HG02623 (cell line): ENCODE measurements around the gene ERBIN.
A peak's percentile ranks its signal among the peaks of the same experiment; 100 is the strongest.
"Not testable (repeated sequence)": the region's sequence is repeated elsewhere in the genome, so short reads cannot be mapped to it uniquely, and the experiment has no call there.

Experiments
- ATAC-seq: cut with Tn5 transposase; IDR thresholded peaks from one replicate; pipeline ENCODE4 v1.9.1; 2021; ENCODE audit warnings: moderate library complexity; ENCODE audit not compliant: unreplicated experiment

Gene ERBIN

DNA sequence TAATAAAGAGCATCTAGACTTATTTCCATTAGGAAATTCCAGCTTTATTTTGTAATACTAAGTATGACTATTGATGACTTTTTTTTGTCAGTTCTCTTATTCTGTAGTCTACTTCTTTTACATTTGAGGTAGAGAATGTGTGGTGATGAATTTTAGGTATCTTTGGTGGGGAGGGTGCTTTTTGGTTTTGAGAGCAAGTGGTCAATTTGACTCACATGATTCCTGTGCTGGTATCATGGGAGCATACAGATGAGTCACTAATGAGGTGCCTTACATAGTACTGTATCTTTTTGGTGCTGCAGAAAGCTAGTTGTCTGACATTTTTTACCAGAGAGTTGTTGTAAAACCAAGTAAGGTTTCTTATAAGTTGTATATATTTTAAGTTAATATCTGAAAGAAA is 35.3 kb downstream of the ERBIN start:
- peak; percentile 93 for ATAC-seq

DNA sequence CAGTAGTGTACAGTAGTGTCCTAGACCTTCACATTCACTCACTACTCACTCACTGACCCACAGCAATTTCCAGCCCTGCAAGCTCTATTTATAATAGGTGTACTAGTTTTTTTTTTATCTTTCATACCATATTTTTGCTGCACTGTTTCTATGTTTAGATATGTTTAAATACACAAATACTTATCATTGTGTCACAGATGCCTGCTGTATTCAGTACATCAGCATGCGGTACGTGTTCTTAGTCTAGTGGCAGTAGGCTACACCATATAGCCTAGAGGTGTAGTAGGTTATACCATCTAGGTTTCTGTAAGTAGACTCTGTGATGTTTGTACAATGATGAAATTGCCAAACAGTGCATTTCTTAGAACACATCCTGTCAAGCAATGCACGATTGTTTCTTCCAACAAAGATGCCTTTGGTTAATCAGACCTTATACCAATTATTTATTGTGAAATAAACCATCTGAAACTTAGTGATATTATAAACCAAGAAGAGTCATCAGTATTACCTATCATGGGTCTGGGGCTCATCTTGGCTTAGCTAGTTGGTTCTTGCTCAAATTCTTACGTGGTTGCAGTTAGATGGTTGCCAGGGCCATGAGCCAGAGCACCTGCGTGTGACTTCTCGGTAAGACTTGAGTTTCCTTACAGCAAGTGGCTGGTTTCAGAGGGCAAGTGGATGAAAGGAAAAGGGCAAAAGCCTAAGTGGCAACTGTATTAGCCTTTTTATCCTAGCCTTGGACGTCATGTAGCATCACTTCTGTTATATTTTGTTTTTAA is 41.1 kb downstream of the ERBIN start:
- no peak for ATAC-seq

GRCh38 chr5:65969539-65970393 is 43.4 kb downstream of the ERBIN start:
- ATAC-seq: no peak

DNA sequence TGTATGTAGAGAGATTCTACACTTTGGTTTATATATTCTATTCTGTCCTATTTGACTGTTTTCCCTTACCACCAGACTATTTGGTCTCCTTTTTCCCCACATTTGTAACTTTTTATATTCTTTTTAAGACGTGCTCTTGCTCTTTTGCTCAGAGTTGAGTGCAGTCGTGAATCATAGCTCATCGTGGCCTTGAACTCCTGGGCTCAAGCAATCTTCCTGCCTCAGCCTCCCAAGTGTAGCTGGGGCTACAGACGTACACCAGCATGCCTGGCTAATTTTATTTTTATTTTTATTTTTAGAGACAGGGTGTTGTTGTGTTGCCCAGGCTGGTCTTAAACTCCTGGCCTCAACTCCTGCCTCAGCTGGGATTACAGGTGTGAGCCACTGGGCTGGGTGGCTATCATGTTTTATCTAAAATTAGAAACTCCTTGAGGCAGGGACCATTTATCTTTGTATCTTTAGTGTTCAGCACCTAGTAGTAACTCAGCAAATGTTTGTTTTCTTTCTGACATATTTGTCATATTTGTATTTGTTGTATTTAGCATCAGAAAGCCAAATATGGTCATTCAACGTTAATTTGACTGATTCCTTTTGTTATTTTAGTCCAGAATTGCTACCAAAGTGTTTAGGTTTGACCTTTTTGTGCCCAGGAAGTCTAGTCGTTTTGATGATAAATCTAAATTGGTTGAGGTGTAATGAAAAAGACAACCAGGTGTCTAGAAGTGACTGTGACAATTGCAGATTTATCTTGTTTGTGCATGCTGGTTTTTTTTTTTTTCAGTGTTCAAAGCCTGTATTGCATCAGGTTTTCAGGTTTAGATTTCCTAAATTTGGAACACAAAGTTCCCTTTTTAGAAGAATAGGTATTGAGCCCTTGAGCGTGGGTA is 44.3 kb downstream of the ERBIN start:
- no peak for ATAC-seq

- ATAC-seq: no peak
These were observed 45.3 kb downstream of the ERBIN start for GRCh38 chr5:65971643-65972042.

DNA sequence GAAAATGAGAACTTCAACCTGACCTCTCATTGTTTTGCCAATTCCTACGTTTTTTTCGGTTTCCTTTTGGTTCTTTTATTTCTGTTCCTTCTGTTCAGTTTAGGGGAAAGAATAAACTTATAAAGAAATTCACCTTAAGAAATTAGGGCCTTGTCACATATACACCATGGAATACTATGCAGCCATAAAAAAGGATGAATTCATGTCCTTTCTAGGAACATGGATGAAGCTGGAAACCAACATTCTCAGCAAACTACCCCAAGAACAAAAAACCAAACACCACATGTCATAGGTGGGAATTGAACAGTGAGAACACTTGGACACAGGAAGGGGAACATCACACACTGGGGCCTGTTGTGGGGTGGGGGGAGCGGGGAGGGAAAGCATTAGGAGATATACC is 46.5 kb downstream of the ERBIN start:
- ATAC-seq: not testable (repeated sequence)

DNA sequence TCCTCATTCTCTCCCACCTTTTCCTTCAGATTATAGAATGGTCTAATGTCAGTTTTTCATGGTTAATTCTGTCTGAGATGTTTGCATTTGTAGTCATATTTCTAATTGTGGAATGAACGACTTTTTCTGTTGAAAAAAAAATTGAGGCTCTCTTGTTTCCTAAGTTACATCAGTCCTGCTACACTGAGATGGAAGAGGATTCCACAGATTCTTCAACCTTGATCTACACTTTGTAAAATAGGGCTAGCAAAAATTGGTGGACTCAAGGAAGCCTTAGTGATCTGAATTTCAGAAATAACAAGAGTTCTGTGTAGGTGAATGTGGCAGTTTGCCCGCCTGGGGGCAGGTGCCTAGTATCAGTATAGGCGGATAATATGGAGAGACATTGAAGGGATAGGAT is 51.9 kb downstream of the ERBIN start:
- no peak for ATAC-seq

DNA sequence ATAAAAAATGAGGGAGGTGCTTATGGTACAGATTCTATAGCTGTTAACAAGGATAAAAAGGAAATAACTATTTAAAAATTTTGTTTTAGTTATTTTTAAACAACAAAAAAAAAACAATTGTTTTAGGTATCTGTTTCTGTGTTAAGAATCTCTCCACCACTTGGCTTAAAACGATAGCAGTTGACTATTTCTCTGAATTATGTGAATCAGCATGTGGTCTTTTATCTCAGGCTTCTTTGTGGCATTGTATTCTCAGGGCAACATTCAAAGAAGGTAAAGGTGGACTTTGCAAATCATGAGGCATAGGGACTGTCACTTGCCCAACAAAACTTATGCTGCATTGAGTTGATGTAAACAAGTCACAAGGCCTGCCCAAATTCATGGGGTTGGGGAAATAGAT is 55.2 kb downstream of the ERBIN start:
- no peak for ATAC-seq

- no peak for ATAC-seq
These were observed 55.7 kb downstream of the ERBIN start for GRCh38 chr5:65981969-65982619.

DNA sequence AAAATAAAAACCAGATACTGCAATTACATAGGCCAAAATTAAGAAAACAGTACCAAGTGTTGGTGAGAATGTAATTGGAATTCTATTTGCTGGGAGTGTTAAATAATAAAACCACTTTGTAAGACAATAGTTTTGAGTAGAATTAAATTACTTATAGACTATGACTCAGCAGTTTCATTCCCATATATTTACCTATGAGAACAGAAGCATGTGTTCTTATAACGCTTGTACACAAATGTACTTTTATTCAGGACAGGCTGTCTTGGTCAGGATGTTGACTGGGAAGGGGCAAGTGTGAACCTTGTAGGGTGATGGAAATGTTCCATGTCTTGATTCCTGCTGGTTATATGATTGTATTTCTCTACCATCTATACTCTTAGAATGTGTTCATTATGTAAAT is 56.3 kb downstream of the ERBIN start:
- ATAC-seq: no peak

- no peak for ATAC-seq
These were observed 57.9 kb downstream of the ERBIN start for GRCh38 chr5:65984098-65984885.

DNA sequence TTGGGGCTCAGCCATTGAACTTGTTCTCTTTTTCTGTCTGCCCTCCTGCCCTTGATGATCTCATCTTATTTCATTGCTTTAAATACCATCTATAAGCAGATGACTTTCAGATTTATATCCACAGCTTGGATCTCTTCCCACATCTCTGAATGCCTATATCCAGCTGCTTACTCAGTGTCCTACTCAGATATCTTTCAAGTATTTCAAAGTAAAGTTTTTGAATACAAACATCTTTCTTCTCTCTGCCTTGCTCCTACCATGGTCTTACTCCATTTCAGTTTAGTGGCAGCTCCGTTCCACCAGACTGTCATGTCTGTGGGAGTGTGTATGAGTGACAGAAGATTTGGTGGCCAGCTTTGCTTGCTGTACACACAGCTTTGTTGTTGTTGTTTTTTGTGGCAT is 59.7 kb downstream of the ERBIN start:
- no peak for ATAC-seq

GRCh38 chr5:65986796-65987195 is 60.4 kb downstream of the ERBIN start:
- ATAC-seq: no peak

DNA sequence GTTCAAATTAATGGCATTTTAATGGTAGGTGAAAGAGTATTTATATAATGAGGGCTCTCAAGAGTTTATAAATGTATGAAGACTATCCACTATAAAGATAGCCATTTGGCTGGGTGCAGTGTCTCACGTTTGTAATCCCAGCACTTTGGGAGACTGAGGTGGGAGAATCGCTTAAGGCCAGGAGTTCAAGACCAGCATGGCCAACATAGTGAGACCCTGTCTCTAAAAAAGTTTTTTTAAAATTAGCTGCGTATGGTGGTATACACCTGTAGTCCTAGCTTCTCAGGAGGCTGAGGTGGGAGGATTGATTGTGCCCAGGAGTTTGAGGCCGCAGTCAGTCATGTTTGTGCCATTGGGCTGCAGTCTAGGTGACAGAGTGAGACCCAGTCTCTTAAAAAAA is 61.6 kb downstream of the ERBIN start:
- ATAC-seq: no peak

DNA sequence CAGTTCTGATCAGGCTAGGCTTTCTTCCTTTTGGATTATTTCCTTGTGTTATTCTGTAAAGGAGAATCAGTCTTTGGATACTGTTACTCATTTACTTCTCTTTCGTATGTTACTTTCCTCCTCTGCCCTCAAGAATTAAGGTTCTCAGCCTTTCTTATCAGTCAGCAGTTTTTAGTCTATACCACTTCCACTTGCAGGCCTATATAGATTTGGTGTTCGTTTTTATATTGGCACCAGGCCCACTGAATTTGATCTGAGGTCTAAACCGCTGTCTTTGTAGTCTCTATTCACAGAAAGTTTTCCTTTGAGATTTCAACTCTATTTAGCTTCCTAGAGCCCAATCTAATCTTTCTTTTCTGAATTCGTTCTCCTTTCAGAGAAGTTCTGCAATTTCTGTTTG is 62.8 kb downstream of the ERBIN start:
- no peak for ATAC-seq

DNA sequence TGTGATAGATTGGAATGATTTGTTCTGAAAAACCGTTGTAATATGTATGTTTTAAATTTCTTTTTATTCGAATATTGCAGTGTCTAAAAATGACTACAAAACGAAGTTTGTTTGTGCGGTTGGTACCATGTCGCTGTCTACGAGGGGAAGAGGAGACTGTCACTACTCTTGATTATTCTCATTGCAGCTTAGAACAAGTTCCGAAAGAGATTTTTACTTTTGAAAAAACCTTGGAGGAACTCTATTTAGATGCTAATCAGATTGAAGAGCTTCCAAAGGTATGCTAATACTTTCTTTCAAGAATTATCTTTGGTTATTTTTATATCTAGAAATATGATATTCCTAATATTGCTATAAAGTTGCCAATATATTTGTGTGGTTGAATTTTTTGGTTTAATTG is 66.3 kb downstream of the ERBIN start:
- ATAC-seq: no peak

DNA sequence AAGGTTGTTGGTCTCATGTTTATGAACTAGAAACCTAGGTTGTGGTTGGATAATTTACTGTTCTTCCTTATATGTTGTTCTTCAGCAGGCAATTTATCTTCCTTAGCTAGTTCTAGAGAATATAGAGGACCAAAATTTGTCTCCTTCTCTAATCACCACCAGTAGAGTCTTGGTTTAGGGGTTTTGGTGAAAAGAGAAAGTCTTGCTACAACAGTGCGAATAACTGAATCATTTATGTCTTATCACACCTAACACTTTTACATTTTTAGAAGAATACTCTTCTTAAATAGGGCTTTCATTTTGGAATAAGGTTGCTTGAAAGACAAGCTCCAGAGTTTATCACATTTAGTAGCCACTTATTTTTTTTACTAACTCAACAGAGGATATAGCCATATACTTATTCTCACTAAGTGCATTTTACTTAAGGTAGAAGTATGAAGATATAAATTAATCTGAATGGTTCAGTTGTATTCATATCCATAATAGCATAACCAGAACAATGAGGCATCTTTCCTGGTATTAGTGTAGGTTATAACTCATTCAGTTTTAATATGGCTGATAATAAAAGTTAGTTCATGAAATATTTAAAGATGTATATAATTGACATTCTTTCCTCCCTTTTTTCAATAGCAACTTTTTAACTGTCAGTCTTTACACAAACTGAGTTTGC is 67.9 kb downstream of the ERBIN start:
- no peak for ATAC-seq

GRCh38 chr5:65999061-65999723 is 72.8 kb downstream of the ERBIN start:
- ATAC-seq: no peak

DNA sequence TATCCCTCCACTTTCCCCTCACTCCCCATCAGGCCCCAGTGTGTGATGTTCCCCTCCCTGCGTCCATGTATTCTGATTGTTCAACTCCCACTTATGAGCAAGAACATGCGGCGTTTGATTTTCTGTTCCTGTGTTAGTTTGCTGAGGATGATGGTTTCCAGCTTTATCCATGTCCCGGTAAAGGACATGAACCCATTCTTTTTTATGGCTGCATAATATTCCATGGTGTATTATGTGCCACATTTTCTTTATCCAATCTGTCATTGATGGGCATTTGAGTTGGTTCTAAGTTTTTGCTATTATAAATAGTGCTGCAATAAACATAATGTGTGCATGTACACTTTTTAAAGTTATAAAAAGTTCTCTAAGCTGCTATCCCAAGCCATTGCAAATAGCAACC is 75.6 kb downstream of the ERBIN start:
- ATAC-seq: no peak
